GM12878 (cell line): ENCODE data around the gene CLIC6. TPM values are rescaled to one million over a fixed set of nuclear protein-coding genes. Genes with fewer than 3 reads are reported as not detected.

ENCODE experiments used
- ATAC-seq: fragments of 200-7000 bp; cut with Tn5 transposase; 3 replicates; pipeline ENCODE4 v1.9.1; 2020; ENCODE audit warnings: mild to moderate bottlenecking, moderate library complexity
- BruUV-seq: library from RNA; stranded (reverse); fragments of 400-500 nt; replicated peaks from 2 replicates; lab custom pipeline; 2021; lab: Mats Ljungman, UMichigan
- CTCF ChIA-PET: fragments of 300-600 bp; sonication (Branson Sonifier 250); formaldehyde crosslinking; extraction: SDS; loops from one replicate; lab custom pipeline; 2021; ENCODE audit warnings: inconsistent platforms; lab: Yijun Ruan, JAX
- POLR2A ChIA-PET: fragments of 350-600 bp; formaldehyde crosslinking; extraction: SDS; loops from one replicate; lab custom pipeline; 2021; ENCODE audit warnings: inconsistent platforms; lab: Charles Lee
- RAD21 ChIA-PET: fragments of 300-600 bp; sonication (Branson Sonifier 250); formaldehyde crosslinking; loops from one replicate; lab custom pipeline; 2023; ENCODE audit warnings: antibody characterized with exemption; ENCODE audit not compliant: unreplicated experiment; lab: Charles Lee
- SMC1A ChIA-PET: fragments of 300-600 bp; sonication (Branson Sonifier 250); formaldehyde crosslinking; loops from one replicate; lab custom pipeline; 2023; ENCODE audit not compliant: unreplicated experiment, uncharacterized antibody; lab: Charles Lee
- DNase-seq: peaks from one replicate; pipeline ENCODE4 v3.0.0-alpha.2; 2011; ENCODE audit warnings: low read depth, low spot score
- FAIRE-seq: peaks from 3 replicates; lab custom pipeline; 2011; peaks lifted over from hg19 to GRCh38; lab: Jason Lieb, UNC
- H2AFZ ChIP-seq: 2 replicates; pipeline ENCODE4 v1.6.0; 2011; ENCODE audit warnings: low read depth, low read length, control low read depth; ENCODE audit not compliant: control insufficient read depth
- H3K27ac ChIP-seq: 2 replicates; pipeline ENCODE4 v1.5.1; 2011; ENCODE audit warnings: control low read depth; ENCODE audit not compliant: control insufficient read depth, insufficient read depth
- H3K27me3 ChIP-seq, 2 experiments: replicated peaks in 1 of 2; 2 replicates each; pipeline versions ENCODE4 v1.6.0 to v1.6.1; 2011; ENCODE audit warnings: low read length in 1 of 2; ENCODE audit not compliant: control insufficient read depth in 2 of 2, insufficient read depth in 2 of 2
- H3K36me3 ChIP-seq, 2 experiments: 2 replicates each; pipeline ENCODE4 v1.5.1; 2011; ENCODE audit warnings: low read length in 1 of 2; ENCODE audit not compliant: control insufficient read depth in 2 of 2, insufficient read depth in 2 of 2
- H3K4me1 ChIP-seq: 2 replicates; pipeline ENCODE4 v1.6.1; 2011; ENCODE audit warnings: mild to moderate bottlenecking, low read length, moderate library complexity, mixed read lengths; ENCODE audit not compliant: control insufficient read depth, insufficient read depth
- H3K4me2 ChIP-seq: 2 replicates; pipeline ENCODE4 v1.6.0; 2011; ENCODE audit warnings: control low read depth; ENCODE audit not compliant: control insufficient read depth, insufficient read depth
- H3K4me3 ChIP-seq: fragments of 200-600 bp; sonication (generic); 2 replicates; pipeline ENCODE4 v1.5.1; 2016
- H3K79me2 ChIP-seq: 2 replicates; pipeline ENCODE4 v1.6.0; 2011; ENCODE audit warnings: low read length; ENCODE audit not compliant: control insufficient read depth, insufficient read depth
- H3K9ac ChIP-seq: 2 replicates; pipeline ENCODE4 v1.8.0; 2011; ENCODE audit warnings: low read length, control low read depth, mixed read lengths; ENCODE audit not compliant: control insufficient read depth, insufficient read depth
- H3K9me3 ChIP-seq: replicated peaks from 3 replicates; pipeline ENCODE4 v1.5.1; 2011; ENCODE audit warnings: mild to moderate bottlenecking, low read length; ENCODE audit not compliant: control insufficient read depth, insufficient read depth
- H4K20me1 ChIP-seq: 2 replicates; pipeline ENCODE4 v1.6.0; 2011; ENCODE audit not compliant: control insufficient read depth, insufficient read depth
- CHD4 ChIP-seq: fragments of 200-600 bp; sonication (generic); IDR thresholded peaks from 2 replicates; pipeline ENCODE4 v1.6.1; 2016; ENCODE audit warnings: mild to moderate bottlenecking
- EGR1 ChIP-seq, 2 experiments: IDR thresholded peaks; 1 replicate in 1 of 2; 2 replicates in 1 of 2; pipeline ENCODE4 v1.6.1; 2011 to 2012; ENCODE audit warnings: low read depth in 2 of 2, low read length in 2 of 2, borderline replicate concordance in 1 of 2, mild to moderate bottlenecking in 1 of 2, moderate library complexity in 1 of 2
- FOXM1 ChIP-seq: IDR thresholded peaks from 2 replicates; pipeline ENCODE4 v1.6.1; 2012; ENCODE audit warnings: low read depth, mild to moderate bottlenecking, inconsistent platforms, low read length, moderate library complexity
- HDAC6 ChIP-seq: fragments of 200-600 bp; sonication (generic); IDR thresholded peaks from one replicate; pipeline ENCODE4 v1.8.0; 2017; ENCODE audit warnings: antibody characterized with exemption; ENCODE audit not compliant: unreplicated experiment
- IKZF2 ChIP-seq, 2 experiments: fragments of 450-650 bp; IDR thresholded peaks; 2 replicates each; pipeline ENCODE4 v1.6.1; 2017; ENCODE audit warnings: mild to moderate bottlenecking in 2 of 2, moderate library complexity in 2 of 2
- MTA2 ChIP-seq: fragments of 450-650 bp; IDR thresholded peaks from 2 replicates; pipeline ENCODE4 v1.6.1; 2016; ENCODE audit warnings: low read depth, mild to moderate bottlenecking, moderate library complexity
- NRF1 ChIP-seq: conservative IDR thresholded peaks from 2 replicates; pipeline ENCODE4 v1.6.1; 2011; ENCODE audit warnings: mild to moderate bottlenecking, low read depth, low read length, improper control_type of control experiment
- TCF7 ChIP-seq: IDR thresholded peaks from 2 replicates; pipeline ENCODE4 v1.6.1; 2014; ENCODE audit warnings: antibody characterized with exemption, borderline replicate concordance
- YY1 ChIP-seq: IDR thresholded peaks from 2 replicates; pipeline ENCODE4 v1.6.1; 2011; ENCODE audit warnings: low read depth, mild to moderate bottlenecking, low read length
- ZBED1 ChIP-seq: IDR thresholded peaks from 2 replicates; pipeline ENCODE4 v1.6.1; 2016; ENCODE audit warnings: borderline replicate concordance
- ZBTB33 ChIP-seq: fragments of 450-650 bp; IDR thresholded peaks from 2 replicates; pipeline ENCODE4 v1.6.1; 2017; ENCODE audit warnings: mild to moderate bottlenecking
- ZNF24 ChIP-seq: fragments of 450-650 bp; IDR thresholded peaks from 2 replicates; pipeline ENCODE4 v1.6.1; 2017; ENCODE audit warnings: antibody characterized with exemption, mild to moderate bottlenecking
- WGBS: methylation state at CpG from one replicate; pipeline ENCODE4 v1.1.6; 2016; ENCODE audit warnings: low lambda C conversion rate; ENCODE audit not compliant: insufficient replicate concordance, insufficient coverage; ENCODE audit errors: missing lambda C conversion rate; 5-methylcytosine and 5-hydroxymethylcytosine counted together
- in situ Hi-C: fragments of 300-500 bp; cut with MboI; formaldehyde crosslinking; loops from 9 replicates; pipeline ENCODE4 v1.14.3; 2018; ENCODE audit warnings: mixed read lengths
- intact Hi-C: fragments of 100-400 bp; cut with micrococcal nuclease; formaldehyde crosslinking; loops from one replicate; pipeline ENCODE4 v1.14.2; 2022; ENCODE audit not compliant: unreplicated experiment
- polyA plus RNA-seq, 11 experiments: library from polyadenylated mRNA; depleted of rRNA in 4 of 11; unstranded in 6 of 11; stranded (reverse) in 5 of 11; fragments of >200 nt; fragmentation: Nextera tagmentation in 4 of 11; fragmentation: Illumina TruSeq in 1 of 11; extraction: Ambion mirVana in 4 of 11; extraction: Trizol in 1 of 11; gene quantifications; 1 replicate in 1 of 11; 2 replicates in 10 of 11; pipeline versions ENCODE4 v1.2.1 to v1.2.3, GENCODE V29; 2011 to 2016; ENCODE audit warnings: inconsistent platforms in 2 of 11, missing spikeins in 2 of 11, low read depth in 1 of 11
- total RNA-seq, 4 experiments: library from RNA; depleted of rRNA in 3 of 4; stranded (reverse); fragments of >200 nt in 3 of 4; fragmentation: Illumina TruSeq in 1 of 4; extraction: Trizol in 1 of 4; gene quantifications; 2 replicates each; pipeline versions ENCODE4 v1.2.1 to v1.2.3, GENCODE V29; 2013 to 2021
- TF ChIP-seq, protein P1 (sequence below): fragments of 450-650 bp; formaldehyde crosslinking; IDR thresholded peaks from 2 replicates; pipeline ENCODE4 v1.4.0; 2022; ENCODE audit warnings: mild to moderate bottlenecking, moderate library complexity
- TF ChIP-seq, protein P2 (sequence below): IDR thresholded peaks from 2 replicates; pipeline ENCODE4 v1.6.1; 2012; ENCODE audit warnings: low read depth, low read length, improper control_type of control experiment

Gene CLIC6
- total and polyA plus RNA-seq, 10 of the 15 experiments (the other 5 are each of a cell fraction or from before 2014, with no cell fraction given) = 5.7 to 34.1 (median 11.2) TPM

GRCh38 chr21:34621434-34622350 lies 47.1 kb upstream of the CLIC6 start:
- Histone ChIP-seq H3K9me3 (no peaks in the 10 kb centered on the region), H3K79me2 (no peaks in the 10 kb centered on the region), H4K20me1 (no peaks in the 10 kb centered on the region)
- DNase-seq = no peak
- TF ChIP-seq MTA2 = no peak
- no peak for TF ChIP-seq ZNF24
- no peak for TF ChIP-seq IKZF2 (IDR thresholded peaks at IDR 0.05)
- TF ChIP-seq, protein P1, sequence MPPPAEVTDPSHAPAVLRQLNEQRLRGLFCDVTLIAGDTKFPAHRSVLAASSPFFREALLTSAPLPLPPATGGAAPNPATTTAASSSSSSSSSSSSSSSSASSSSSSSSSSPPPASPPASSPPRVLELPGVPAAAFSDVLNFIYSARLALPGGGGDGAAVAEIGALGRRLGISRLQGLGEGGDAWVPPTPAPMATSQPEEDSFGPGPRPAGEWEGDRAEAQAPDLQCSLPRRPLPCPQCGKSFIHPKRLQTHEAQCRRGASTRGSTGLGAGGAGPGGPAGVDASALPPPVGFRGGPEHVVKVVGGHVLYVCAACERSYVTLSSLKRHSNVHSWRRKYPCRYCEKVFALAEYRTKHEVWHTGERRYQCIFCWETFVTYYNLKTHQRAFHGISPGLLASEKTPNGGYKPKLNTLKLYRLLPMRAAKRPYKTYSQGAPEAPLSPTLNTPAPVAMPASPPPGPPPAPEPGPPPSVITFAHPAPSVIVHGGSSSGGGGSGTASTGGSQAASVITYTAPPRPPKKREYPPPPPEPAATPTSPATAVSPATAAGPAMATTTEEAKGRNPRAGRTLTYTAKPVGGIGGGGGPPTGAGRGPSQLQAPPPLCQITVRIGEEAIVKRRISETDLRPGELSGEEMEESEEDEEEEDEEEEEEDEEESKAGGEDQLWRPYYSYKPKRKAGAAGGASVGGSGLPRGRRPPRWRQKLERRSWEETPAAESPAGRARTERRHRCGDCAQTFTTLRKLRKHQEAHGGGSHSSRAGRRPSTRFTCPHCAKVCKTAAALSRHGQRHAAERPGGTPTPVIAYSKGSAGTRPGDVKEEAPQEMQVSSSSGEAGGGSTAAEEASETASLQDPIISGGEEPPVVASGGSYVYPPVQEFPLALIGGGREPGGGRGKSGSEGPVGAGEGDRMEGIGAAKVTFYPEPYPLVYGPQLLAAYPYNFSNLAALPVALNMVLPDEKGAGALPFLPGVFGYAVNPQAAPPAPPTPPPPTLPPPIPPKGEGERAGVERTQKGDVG (CRISPR knock-in tag) = no peak
- TF ChIP-seq YY1 = no peak
- no peak for TF ChIP-seq ZBED1
- TF ChIP-seq TCF7 = no peak
- TF ChIP-seq NRF1 = no peak
- TF ChIP-seq ZBTB33 = no peak
- TF ChIP-seq FOXM1 = no peak
- no peak for TF ChIP-seq EGR1 (IDR thresholded peaks at IDR 0.05; ENCODE audit: borderline replicate concordance in 1 of 2, low read depth in 2 of 2, low read length in 2 of 2)
- TF ChIP-seq CHD4 = no peak
- TF ChIP-seq, protein P2, sequence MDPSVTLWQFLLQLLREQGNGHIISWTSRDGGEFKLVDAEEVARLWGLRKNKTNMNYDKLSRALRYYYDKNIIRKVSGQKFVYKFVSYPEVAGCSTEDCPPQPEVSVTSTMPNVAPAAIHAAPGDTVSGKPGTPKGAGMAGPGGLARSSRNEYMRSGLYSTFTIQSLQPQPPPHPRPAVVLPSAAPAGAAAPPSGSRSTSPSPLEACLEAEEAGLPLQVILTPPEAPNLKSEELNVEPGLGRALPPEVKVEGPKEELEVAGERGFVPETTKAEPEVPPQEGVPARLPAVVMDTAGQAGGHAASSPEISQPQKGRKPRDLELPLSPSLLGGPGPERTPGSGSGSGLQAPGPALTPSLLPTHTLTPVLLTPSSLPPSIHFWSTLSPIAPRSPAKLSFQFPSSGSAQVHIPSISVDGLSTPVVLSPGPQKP = no peak
- TF ChIP-seq HDAC6 = no peak
- TF ChIP-seq, all 136 proteins: peak for 0
- ChIA-PET POLR2A (interaction anchor here (1.3 kb wide), 1 partner anchor 11 kb away, joined by 3 read pairs; no protein-coding TSS in a partner anchor), RAD21 (interaction anchor here (1.1 kb wide), 1 partner anchor 19 kb away, joined by 3 read pairs; no protein-coding TSS in a partner anchor), SMC1A (interaction anchor here (1.6 kb wide), 1 partner anchor 10 kb away, joined by 7 read pairs; no protein-coding TSS in a partner anchor), CTCF (interaction anchor here (1.1 to 4.0 kb wide), 5 partner anchors 10 to 260 kb away, joined by 3 to 18 read pairs (median 5); no protein-coding TSS in a partner anchor)
- no TSS peak for BruUV-seq
- no peak overlapping the region for H3K27ac ChIP-seq
- FAIRE-seq (no peak), ATAC-seq (no peak)
- H3K4me2 ChIP-seq = no peak overlapping the region
- H3K9ac ChIP-seq = no peak overlapping the region
- H3K4me1 ChIP-seq = peaks cover 11% of the 10 kb centered on the region
- intact Hi-C loops = no loop called here
- no peaks in the 10 kb centered on the region for H3K27me3 ChIP-seq
- H3K36me3 ChIP-seq = no peaks in the 10 kb centered on the region
- no peak overlapping the region for H2AFZ ChIP-seq
- in situ Hi-C loops = no loop called here
- WGBS = 41% methylated on average over 4 of the region's 4 CpGs
- no peak overlapping the region for H3K4me3 ChIP-seq
